COLO668 (cell line): ENCODE results near the gene RECQL5.
"Not testable (repeated sequence)": the region's sequence is repeated elsewhere in the genome, so short reads cannot be mapped to it uniquely, and the experiment has no call there.

Source experiments
- DNase-seq: peaks from one replicate; lab custom pipeline; 2025; ENCODE audit not compliant: unreplicated experiment; lab: John Stamatoyannopoulos, UW

Gene RECQL5

DNA sequence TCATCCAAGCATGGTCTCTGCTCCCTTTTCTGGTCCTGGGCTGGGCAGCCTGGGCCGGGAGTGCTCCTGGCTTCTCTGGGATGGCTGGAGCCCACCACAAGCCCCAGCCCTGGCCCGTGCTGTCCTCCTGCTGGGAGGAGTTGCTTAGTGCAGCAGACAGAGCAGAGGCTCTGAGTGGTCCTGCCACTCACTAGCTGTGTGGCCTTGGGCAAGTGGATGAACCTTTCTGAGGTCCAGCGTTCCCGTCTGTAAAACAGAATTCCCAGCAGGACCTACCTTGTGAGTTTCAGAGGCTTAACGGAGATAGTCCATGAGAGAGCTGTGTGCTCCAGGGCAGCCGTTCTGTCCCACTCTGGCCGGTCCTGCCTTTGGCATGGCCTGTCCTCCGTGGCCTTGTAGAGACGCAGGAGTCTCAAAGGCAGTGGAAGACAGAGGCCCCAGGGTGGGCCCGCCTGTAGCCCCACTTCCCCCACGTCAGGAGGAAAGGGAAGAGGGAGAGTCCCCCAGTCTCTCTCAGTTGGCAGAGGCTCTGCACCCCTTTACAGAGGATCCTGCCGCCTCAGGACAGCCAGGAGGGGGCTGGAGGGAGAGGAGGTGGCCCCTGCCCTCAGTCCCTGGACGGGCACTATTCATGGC lies 71.6 kb downstream of the RECQL5 start:
- DNase-seq, result no peak

DNA sequence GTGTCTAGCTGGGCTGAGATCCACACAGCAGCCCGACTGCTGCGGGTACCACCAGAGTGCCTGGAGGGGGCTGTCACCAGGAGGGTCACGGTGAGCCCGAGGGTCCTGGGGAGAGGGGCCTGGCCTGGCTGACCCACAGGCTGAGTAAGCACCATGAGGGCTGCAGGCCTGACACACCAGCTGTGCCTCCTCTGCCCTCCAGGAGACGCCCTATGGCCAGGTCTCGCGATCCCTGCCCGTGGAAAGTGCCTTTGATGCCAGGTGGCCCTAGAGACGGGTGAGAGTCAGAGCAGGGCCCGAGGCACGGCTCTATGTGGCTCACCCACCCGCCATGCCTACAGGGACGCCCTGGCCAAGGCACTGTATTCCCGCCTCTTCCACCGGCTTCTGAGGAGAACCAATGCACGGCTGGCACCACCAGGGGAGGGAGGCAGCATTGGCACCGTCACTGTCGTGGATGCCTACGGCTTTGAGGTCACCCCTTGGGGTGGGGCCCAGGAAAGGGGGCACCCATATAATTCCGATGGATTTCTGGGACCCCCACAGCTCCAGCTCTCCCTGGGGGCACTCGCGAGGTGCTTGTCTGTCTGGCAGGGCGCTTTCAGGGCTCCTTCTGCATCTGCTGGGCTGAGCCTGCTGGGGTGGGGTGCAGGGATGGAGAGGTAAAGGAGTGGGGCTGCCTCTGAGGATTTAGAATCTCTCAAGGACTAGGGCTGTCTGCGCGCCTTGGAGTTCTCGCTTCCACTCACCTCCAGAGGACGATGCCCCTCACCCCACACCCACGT lies 72.3 kb downstream of the RECQL5 start:
- DNase-seq, result peak; percentile 30

DNA sequence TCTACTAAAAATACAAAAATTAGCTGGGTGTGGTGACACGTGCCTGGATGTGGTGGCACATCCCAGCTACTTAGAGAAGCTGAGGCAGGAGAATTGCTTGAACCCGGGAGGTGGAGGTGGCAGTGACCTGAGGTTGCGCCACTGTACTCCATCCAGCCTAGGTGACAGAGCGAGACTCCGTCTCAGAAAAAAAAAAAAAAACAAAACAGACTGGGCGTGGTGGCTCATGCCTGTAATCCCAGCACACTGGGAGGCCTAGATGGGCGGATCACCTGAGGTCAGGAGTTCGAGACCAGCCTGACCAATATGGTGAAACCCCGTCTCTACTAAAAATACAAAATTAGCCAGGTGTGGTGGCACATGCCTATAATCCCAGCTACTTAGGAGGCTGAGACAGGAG lies 73.5 kb downstream of the RECQL5 start:
- not testable (repeated sequence) for DNase-seq

DNA sequence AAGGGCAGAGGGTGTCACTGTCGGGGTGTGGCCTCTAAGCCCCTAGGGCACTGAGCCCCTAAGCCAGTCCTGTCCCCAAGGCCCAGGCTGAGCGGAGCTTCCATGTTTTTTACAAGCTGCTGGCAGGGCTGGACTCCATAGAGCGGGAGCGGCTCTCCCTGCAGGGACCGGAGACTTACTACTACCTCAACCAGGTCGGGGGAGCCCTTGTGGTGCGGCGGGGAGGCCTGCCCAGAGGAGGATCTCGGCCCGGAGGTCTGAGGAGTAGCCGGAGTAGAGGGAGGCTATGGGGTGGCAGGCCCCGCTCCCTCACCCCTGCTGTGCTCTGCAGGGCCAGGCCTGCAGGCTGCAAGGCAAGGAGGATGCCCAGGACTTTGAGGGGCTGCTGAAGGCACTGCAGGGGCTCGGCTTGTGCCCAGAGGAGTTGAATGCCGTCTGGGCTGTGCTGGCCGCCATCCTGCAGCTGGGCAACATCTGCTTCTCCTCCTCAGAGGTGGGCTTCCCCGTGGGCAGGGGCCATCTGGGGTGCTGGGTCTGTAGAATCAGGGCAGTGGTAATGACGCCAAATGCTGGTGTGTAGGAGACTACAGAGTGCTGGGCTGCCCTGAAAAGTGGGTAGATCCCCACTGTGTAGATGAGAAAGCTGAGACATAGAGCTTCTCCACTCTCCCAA lies 74.5 kb downstream of the RECQL5 start:
- no peak for DNase-seq

DNA sequence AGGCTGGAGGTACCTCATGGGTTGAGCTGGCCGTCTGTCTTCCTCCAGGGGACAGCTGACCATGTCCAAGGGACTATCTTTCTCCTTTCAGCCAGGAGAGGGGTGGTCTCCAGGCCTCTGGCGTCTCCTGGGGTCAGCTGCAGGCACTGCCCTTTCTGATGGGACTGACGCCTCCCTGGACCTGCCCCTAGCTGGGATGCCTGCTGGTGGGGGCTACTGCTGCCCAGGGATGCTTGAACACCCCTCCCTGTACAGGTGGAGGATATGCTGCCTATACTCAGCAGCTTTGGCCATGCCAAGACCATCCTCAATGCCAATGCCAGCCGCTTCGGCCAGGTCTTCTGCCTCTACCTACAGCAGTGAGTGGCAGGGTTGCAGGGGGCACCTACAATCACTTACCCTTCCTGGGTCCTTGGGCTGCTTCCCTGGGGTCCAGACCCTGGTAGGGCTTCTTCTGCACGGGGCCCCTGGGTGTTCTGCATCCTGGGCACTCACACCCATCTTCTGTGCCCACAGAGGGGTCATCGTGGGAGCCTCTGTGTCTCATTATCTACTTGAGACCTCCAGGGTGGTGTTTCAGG lies 75.1 kb downstream of the RECQL5 start:
- DNase-seq, result no peak

DNA sequence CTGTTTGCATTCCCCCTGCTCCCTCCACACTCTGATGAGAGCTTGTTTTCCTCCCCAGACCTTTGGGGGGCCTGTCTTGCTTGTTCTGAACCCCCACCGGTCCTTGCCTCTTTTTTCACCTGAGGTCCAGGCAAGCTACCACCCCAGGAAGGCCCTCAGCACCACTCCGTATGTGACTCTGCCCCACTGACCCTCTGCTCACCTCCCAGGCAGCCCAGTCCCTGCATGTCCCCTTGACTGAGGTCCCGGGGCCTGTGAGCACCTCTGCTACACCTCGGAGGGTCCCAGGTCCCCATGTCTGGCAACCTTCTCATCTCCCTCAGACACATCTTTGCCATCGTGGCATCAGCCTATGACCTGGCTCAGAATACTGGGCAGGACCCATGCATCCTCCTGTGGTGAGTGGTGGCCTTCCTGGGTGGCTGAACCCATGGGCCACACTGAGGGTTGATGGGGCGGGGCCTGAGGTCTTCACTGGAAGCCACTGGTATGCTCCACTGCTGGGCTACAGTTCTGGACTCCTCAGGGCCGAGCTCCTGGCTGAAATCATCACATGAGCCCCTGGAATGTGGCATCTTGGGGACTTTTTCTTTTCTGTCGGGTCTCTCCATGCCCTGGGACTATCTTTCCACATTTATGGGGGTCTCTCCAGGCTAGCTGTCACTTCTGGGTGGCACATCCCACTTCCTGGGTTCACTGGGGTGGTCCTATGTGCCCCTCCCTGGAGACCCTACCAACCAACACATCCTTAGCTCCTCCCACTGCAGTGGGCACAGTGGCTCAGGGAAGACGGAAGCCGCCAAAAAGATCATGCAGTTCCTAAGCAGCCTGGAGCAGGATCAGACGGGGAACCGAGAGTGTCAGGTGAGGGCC lies 75.9 kb downstream of the RECQL5 start:
- DNase-seq, result no peak

DNA sequence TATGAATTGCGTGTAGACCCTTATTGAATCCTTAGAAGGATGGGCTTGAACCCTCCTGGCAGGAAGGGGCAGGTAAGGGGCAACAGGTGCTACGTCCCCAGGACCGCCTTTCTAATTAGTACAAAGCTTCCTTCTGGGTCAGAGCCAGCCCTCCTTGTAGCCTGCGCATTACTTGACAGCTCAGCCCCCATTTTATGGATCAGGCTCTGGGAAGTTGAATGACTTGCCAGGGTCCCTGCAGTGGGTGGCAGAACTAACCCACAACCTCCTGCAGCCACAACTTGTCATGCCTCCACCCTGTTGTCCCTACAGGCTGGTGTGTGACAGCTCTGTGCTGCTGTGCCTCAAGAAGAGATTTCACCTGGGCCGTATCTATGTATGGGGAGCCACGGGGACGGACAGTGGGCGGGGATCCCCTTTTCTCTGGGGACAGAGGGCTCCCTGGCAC lies 76.6 kb downstream of the RECQL5 start:
- DNase-seq, result no peak

DNA sequence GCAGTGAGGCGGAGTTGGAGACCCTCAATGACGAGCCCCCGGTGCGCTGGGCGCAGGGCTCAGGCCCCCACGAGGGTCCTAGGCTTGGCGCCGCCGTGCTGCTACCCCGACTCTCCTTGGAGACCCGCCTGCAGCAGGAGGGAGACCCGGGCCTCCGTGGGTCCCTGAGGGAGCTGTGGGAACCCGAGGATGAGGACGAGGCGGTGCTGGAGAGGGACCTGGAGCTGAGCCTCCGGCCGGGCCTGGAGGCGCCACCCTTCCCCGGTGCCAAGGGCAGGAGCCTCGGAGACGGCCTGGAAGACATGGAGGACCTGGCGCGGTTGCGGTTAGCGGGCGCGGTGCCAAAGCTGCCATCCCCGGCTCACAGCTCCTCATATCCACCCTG lies 77.0 kb downstream of the RECQL5 start:
- DNase-seq, result no peak

DNA sequence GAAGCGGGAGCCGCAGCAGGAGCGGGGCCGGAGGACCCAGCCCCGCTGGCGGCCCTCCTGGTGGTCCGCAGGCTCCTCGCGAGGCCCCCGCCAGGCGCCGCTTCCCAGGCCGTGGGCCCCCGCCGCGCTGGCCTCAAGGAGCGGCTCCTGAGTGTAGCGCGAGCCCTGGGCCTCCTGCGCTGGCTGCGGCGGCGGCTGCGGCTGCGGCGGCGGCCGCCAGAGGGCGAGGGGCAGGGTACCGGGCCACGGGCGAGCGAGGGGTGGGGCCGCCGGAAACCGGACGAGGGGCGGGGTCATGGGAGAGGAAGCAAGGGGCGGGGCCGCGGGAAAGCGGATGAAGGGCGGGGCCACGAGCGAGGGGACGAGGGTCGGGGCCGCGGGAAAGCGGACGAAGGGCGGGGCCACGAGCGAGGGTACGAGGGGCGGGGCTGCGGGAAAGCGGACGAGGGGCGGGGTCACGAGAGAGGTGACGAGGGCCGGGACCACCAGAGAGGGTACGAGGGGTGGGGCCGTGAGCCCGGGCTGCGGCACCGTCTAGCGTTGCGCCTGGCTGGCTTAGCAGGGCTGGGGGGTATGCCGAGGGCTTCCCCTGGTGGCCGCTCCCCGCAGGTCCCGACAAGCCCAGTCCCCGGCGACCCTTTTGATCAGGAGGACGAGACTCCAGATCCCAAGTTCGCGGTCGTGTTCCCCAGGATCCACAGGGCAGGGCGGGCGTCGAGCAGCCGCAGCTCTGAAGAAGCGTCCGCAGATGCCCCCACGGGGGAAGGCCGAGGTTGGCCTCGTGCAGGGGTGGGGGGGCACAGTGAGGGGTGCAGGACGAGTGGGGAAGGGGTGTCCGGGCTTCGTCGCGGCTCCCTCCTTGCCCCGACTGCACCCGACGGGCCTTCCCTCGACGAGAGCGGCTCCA lies 77.7 kb downstream of the RECQL5 start:
- peak; percentile 92 for DNase-seq

DNA sequence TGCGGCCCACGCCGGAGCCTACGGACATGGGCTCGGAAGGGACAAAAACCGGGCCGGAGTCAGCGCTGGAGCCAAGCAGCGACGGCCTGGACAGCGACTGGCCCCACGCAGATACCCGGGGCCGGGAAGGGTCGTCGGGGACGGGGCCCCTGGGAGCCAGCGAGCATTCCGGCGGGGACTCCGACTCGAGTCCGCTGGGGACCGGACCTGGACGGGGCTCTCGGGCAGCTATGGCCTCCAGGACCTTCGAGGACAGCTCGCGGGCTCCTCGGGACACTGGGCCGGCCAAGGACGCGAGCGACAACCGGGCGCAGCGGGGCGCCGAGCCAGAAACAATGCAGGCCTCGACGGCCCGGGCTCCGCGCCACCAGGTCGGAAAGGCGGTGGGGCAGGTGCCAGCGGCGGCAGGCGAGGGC lies 78.3 kb downstream of the RECQL5 start:
- DNase-seq, result peak; percentile 60

DNA sequence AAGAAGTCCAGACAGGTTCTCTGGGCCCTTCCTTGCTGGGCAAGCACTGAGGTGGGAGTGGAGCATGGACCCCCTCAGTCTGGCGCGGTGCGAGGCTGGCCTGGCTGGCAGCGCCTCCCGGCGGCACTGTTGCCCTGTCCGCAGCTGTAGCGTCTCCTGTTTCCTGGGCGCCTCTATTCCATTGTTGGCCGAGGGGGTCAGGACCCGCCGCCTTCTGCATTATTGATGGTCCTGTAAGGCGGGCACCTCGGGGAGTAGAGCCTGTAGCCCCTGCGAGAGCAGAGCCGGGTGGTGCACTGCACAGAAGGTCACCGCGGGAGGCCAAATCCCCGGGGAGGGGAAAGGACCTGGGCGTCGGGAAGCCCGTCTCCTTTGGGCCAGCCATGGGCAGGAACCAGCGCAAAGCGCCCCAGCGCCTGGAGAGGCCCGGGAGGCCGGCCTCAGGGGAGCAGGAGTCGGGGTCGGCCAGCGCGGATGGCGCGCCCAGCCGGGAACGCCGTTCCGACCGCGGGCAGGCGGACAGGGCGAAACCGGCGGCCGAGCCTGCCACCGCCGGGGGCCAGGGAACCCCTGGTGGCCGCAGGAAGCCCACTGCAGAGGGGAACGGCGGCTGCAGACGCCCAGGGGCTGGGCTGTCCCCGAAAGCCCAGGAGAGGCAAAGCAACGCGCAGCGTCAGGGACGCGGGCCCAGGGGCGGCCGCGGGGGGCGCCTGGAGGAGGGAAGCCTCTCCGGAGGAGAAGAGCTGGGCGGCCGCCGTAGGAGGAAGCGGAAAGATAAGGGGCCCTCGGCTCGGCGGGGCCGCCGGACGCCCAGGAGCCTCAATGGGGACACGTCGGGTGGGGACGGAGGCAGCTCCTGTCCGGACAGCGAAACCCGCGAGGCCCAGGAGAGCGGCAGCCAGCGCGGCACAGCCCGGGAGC lies 79.0 kb downstream of the RECQL5 start, which contains the start of gene MYO15B:
MYO15B (plus strand) TSS at position 126 of the 921 bp plus-strand sequence; CDS start at position 384, 258 bp downstream.
- peak; percentile 65 for DNase-seq

DNA sequence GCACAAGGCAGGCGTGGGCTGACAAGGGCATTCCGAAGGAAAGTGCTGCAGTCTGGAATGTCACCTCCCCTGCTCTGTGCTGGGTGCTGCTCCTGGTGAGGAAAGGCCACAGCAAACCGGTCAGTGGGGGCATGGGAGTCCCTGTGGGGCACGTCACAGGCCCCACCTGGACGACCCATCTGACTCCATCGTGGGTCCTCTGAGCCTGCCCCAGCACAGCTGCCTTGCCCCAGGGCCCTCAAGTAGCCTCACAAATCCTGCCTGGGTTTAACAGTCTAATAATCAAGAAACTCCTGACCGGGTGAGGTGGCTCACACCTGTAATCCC lies 82.1 kb downstream of the RECQL5 start:
- no peak for DNase-seq

DNA sequence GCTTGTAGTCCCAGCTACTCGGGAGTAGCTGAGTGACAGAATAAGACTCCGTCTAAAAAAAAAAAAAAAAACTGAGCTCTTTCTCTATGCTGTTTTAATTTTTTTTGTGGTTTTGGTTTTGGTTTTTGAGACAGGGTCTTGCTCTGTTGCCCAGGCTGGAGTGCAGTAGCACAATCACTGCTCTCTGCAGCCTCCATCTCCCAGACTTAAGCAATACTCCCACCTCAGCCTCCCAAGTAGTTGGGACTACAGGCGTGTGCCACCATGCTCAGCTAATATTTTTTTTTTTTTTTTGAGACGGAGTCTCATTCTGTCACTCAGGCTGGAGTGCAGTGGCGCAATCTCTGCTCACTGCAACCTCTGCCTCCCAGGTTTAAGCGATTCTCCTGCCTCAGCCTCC lies 83.8 kb downstream of the RECQL5 start:
- not testable (repeated sequence) for DNase-seq

DNA sequence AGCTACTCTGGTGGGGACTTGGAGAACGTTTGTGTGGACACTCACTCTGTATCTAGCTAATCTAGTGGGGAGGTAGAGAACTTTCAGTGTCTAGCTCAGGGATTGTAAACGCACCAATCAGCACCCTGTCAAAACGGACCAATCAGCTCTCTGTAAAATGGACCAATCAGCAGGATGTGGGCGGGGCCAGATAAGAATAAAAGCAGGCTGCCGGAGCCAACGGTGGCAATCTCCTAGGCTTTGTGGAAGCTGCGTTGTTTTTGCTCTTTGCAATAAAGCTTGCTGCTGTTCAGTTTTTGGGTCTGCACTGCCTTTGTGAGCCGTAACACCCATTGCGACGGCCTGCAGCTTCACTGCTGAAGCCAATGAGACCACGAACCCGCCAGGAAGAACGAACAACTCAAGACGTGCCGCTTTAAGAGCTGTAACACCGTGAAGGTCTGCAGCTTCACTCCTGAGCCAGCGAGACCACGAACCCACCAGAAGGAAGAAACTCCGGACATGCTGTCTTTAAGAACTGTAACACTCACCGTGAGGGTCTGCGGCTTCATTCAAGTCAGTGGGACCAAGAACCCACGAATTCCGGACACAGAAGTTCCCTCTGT lies 85.7 kb downstream of the RECQL5 start:
- DNase-seq, result not testable (repeated sequence)
